Gastroesophageal sphincter (tissue), 4 donors: ENCODE data around the gene SPOCK2. TPM values are rescaled to one million over a fixed set of nuclear protein-coding genes. Genes with fewer than 3 reads are reported as not detected.
A peak's percentile ranks its signal among the peaks of the same experiment; 100 is the strongest.

Experiments used
- ATAC-seq: fragments of 150-250 bp; one replicate; pipeline ENCODE4 v1.9.1; 2016; ENCODE audit warnings: mild to moderate bottlenecking, moderate library complexity
- H3K27ac ChIP-seq, 4 donors: fragments of 200-600 bp; sonication (generic) in 3 of 4; 1 replicate in 3 of 4; 2 replicates in 1 of 4; pipeline ENCODE4 v1.5.1; 2016 to 2019
- H3K27me3 ChIP-seq: fragments of 200-600 bp; sonication (generic); one replicate; pipeline ENCODE4 v1.5.1; 2019
- H3K36me3 ChIP-seq, 2 donors: fragments of 200-600 bp; sonication (generic); one replicate each; pipeline ENCODE4 v1.5.1; 2019; ENCODE audit warnings: control low read depth in 1 of 2
- H3K4me1 ChIP-seq, 3 donors: fragments of 200-600 bp; sonication (generic); 1 replicate in 2 of 3; 2 replicates in 1 of 3; pipeline ENCODE4 v1.5.1; 2016 to 2019; ENCODE audit warnings: control low read depth in 2 of 3
- H3K4me3 ChIP-seq, 2 donors: fragments of 200-600 bp; sonication (generic); one replicate each; pipeline ENCODE4 v1.5.1; 2019; ENCODE audit warnings: mild to moderate bottlenecking in 1 of 2, moderate library complexity in 1 of 2
- H3K9me3 ChIP-seq, 3 donors: fragments of 200-600 bp; sonication (generic); one replicate each; pipeline ENCODE4 v1.5.1; 2017 to 2019; ENCODE audit warnings: control low read depth in 2 of 3
- EP300 ChIP-seq: sonication (generic); formaldehyde crosslinking; IDR thresholded peaks from one replicate; pipeline ENCODE4 v1.6.1; 2017; ENCODE audit warnings: antibody characterized with exemption, mild to moderate bottlenecking
- POLR2A ChIP-seq, 2 donors: fragments of 450-650 bp; IDR thresholded peaks; one replicate each; pipeline ENCODE4 v1.6.1; 2017; ENCODE audit warnings: antibody characterized with exemption in 2 of 2, mild to moderate bottlenecking in 2 of 2, moderate library complexity in 1 of 2
- POLR2AphosphoS5 ChIP-seq: sonication (generic); formaldehyde crosslinking; IDR thresholded peaks from one replicate; pipeline ENCODE4 v1.6.1; 2017; ENCODE audit warnings: antibody characterized with exemption
- WGBS, 2 donors: methylation state at CpG; one replicate each; pipeline ENCODE4 v1.1.5; 2018; ENCODE audit warnings: low coverage in 1 of 2; 5-methylcytosine and 5-hydroxymethylcytosine counted together
- total RNA-seq, 4 donors: library from RNA; depleted of rRNA; stranded (reverse); fragments of >200 nt; gene quantifications; one replicate each; pipeline ENCODE4 v1.1.0, GENCODE V29; 2016
- TF ChIP-seq, protein P1 (sequence below), 4 experiments: fragments of 200-600 bp in 2 of 4; fragments of 450-650 bp in 2 of 4; sonication (generic) in 1 of 4; IDR thresholded peaks; one replicate each; pipeline ENCODE4 v1.5.1; 2017 to 2019; ENCODE audit warnings: antibody characterized with exemption in 4 of 4, mild to moderate bottlenecking in 2 of 4, moderate library complexity in 2 of 4

The SPOCK2 gene
- total RNA-seq, 4 donors from 2014 or later, result 6.2 to 9.2 (median 7.9) TPM

DNA sequence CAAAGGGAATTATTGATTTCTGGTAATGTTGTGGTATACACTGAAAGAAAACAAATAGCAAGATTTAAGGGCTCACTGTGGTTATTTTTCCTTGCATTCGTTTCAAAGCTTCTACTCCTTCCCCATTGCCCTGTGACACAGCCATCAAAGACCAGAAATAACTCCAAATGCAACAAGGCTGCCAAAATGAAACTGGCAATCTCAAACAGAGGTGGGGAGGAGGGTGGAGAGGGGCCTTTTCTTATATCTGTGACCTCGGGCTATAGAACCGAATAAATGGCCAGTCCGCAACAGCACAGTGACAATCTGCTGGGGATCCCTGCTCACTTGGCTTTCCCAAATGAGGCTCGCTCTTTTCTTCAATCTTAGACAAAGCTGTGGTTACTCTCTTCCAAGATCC, 17.4 kb upstream of the SPOCK2 start:
- TF ChIP-seq EP300 (no peak), POLR2AphosphoS5 (no peak), POLR2A (IDR thresholded peaks at IDR 0.05) (no peak)
- TF ChIP-seq, protein P1, sequence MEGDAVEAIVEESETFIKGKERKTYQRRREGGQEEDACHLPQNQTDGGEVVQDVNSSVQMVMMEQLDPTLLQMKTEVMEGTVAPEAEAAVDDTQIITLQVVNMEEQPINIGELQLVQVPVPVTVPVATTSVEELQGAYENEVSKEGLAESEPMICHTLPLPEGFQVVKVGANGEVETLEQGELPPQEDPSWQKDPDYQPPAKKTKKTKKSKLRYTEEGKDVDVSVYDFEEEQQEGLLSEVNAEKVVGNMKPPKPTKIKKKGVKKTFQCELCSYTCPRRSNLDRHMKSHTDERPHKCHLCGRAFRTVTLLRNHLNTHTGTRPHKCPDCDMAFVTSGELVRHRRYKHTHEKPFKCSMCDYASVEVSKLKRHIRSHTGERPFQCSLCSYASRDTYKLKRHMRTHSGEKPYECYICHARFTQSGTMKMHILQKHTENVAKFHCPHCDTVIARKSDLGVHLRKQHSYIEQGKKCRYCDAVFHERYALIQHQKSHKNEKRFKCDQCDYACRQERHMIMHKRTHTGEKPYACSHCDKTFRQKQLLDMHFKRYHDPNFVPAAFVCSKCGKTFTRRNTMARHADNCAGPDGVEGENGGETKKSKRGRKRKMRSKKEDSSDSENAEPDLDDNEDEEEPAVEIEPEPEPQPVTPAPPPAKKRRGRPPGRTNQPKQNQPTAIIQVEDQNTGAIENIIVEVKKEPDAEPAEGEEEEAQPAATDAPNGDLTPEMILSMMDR (IDR thresholded peaks at IDR 0.05), result no peak
- Histone ChIP-seq H3K9me3 (no peaks in the 10 kb centered on the region), H3K36me3 (peaks cover 0 to 41% of the 10 kb centered on the region in 2 donors), H3K27me3 (no peaks in the 10 kb centered on the region), H3K4me3 (no peak overlapping the region), H3K4me1 (peaks cover 0 to 12% (median 0%) of the 10 kb centered on the region in 3 donors), H3K27ac (no peak overlapping the region)
- WGBS, 2 donors, result 88 to 90% methylated on average over 3 to 4 of the region's 5 CpGs
- no peak for ATAC-seq

- Histone ChIP-seq H3K4me3 (no peak overlapping the region), H3K27me3 (no peaks in the 10 kb centered on the region), H3K27ac (peak overlapping the region in 1 of 4 donors; percentile 46), H3K36me3 (peaks cover 0 to 47% of the 10 kb centered on the region in 2 donors), H3K4me1 (peaks cover 0 to 12% (median 0%) of the 10 kb centered on the region in 3 donors), H3K9me3 (no peaks in the 10 kb centered on the region)
- 79 to 81% methylated on average over 3 to 4 of the region's 9 CpGs for WGBS, 2 donors
- TF ChIP-seq, protein P1 (IDR thresholded peaks at IDR 0.05), result no peak
- TF ChIP-seq POLR2AphosphoS5 (no peak), POLR2A (IDR thresholded peaks at IDR 0.05) (no peak)
- no peak for ATAC-seq
These were observed 16.7 kb upstream of the SPOCK2 start for GRCh38 chr10:72105098-72105475.

DNA sequence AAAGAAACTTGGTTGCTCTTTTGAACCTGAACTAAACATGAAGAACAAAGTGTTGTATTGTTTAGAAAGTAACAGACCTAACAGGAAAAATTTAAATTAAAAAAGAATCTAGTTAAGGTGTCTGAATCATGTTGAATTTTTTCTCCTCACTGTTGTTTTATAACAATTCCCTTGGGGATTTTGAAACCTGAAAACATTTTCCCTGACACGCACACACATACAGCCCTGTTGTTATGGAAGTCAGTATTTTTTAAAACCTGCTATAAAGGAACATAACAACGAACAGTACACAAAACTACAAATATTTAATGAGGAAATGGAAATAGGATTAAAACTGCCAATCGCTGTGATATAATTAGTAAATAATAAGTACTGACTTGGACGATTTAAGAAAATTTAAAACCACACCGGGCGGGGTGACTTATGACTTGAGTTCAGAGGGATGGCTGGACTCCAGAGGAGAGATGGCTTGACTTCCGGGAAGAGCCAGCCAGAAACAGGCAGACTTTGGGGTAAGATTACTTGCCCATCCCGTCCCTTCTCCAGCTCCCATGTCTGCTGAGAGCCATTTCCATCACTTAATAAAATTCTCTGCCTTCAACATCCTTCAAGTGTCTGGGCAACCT, 16.2 kb upstream of the SPOCK2 start:
- peak overlapping the region in 1 of 4 donors; percentile 51 for H3K27ac ChIP-seq
- ATAC-seq, result peak; percentile 50

DNA sequence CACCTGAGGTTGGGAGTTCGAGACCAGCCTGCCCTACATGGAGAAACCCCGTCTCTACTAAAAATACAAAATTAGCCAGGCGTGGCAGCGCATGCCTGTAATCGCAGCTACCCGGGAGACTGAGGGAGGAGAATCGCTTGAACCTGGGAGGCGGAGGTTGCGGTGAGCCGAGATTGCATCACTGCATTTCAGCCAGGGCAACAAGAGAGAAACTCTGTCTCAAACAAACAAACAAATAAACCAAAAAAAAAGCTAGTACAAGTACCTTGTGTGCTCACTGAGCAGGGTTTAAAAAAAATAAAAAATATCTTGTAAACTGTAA, 11.2 kb upstream of the SPOCK2 start:
- Histone ChIP-seq H3K36me3 (peaks cover 0 to 87% of the 10 kb centered on the region in 2 donors), H3K27me3 (no peaks in the 10 kb centered on the region), H3K4me1 (peaks cover 0 to 6% (median 0%) of the 10 kb centered on the region in 3 donors), H3K9me3 (no peaks in the 10 kb centered on the region), H3K4me3 (no peak overlapping the region), H3K27ac (no peak overlapping the region)
- TF ChIP-seq EP300 (no peak), POLR2A (IDR thresholded peaks at IDR 0.05) (no peak), POLR2AphosphoS5 (no peak)
- TF ChIP-seq, protein P1 (IDR thresholded peaks at IDR 0.05), result no peak
- WGBS, 2 donors, result 94 to 97% methylated on average over 4 to 10 of the region's 10 CpGs
- no peak for ATAC-seq

More for the DNA sequence above, 16.2 kb upstream of the SPOCK2 start:
- no peaks in the 10 kb centered on the region for H3K27me3 ChIP-seq
- H3K36me3 ChIP-seq, result peaks cover 0 to 51% of the 10 kb centered on the region in 2 donors
- H3K9me3 ChIP-seq, result no peaks in the 10 kb centered on the region
- 59 to 72% methylated on average over 8 of the region's 8 CpGs for WGBS, 2 donors
- no peak overlapping the region for H3K4me3 ChIP-seq
- TF ChIP-seq POLR2AphosphoS5 (no peak), EP300 (no peak), POLR2A (IDR thresholded peaks at IDR 0.05) (no peak)
- TF ChIP-seq, protein P1 (IDR thresholded peaks at IDR 0.05), result no peak
- peaks cover 0 to 9% (median 0%) of the 10 kb centered on the region in 3 donors for H3K4me1 ChIP-seq

GRCh38 chr10:72098836-72099599, 10.7 kb upstream of the SPOCK2 start:
- no peaks in the 10 kb centered on the region for H3K9me3 ChIP-seq
- peaks cover 0 to 92% of the 10 kb centered on the region in 2 donors for H3K36me3 ChIP-seq
- peaks cover 0 to 3% (median 0%) of the 10 kb centered on the region in 3 donors for H3K4me1 ChIP-seq
- no peak overlapping the region for H3K4me3 ChIP-seq
- no peak for ATAC-seq
- no peak overlapping the region for H3K27ac ChIP-seq
- no peak for TF ChIP-seq EP300
- no peaks in the 10 kb centered on the region for H3K27me3 ChIP-seq
- 89 to 93% methylated on average over 4 to 6 of the region's 6 CpGs for WGBS, 2 donors
